ENCODE measurements around the gene SERPINI1. TPM values are rescaled to one million over a fixed set of nuclear protein-coding genes. Genes with fewer than 3 reads are reported as not detected.

Gene SERPINI1
- total RNA-seq, 1 experiment from 2014 or later = 6.4 TPM

DNA sequence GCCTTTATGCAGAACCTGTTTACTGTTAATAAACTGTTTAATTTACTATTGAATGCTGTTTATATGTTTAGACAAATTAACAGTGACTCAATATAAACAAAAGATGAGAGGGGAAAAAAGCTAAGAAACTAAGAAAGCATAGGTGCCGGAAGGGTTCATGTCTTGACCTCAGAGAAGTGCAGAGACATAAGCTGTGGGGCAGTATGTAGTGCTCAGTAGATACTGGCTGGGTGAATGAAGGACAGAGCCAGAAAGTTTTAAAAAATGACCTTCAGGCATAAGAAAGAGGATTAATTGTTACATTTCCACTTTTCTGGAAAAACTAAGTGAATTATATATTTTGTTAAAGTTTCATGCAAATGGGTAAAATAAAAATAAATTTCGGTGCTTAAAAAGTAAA is 14.2 kb downstream of the SERPINI1 start (continued):
- TF ChIP-seq, protein P1, sequence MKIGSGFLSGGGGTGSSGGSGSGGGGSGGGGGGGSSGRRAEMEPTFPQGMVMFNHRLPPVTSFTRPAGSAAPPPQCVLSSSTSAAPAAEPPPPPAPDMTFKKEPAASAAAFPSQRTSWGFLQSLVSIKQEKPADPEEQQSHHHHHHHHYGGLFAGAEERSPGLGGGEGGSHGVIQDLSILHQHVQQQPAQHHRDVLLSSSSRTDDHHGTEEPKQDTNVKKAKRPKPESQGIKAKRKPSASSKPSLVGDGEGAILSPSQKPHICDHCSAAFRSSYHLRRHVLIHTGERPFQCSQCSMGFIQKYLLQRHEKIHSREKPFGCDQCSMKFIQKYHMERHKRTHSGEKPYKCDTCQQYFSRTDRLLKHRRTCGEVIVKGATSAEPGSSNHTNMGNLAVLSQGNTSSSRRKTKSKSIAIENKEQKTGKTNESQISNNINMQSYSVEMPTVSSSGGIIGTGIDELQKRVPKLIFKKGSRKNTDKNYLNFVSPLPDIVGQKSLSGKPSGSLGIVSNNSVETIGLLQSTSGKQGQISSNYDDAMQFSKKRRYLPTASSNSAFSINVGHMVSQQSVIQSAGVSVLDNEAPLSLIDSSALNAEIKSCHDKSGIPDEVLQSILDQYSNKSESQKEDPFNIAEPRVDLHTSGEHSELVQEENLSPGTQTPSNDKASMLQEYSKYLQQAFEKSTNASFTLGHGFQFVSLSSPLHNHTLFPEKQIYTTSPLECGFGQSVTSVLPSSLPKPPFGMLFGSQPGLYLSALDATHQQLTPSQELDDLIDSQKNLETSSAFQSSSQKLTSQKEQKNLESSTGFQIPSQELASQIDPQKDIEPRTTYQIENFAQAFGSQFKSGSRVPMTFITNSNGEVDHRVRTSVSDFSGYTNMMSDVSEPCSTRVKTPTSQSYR (CRISPR knock-in tag; IDR thresholded peaks at IDR 0.05) = no peak
- TF ChIP-seq, protein P2, sequence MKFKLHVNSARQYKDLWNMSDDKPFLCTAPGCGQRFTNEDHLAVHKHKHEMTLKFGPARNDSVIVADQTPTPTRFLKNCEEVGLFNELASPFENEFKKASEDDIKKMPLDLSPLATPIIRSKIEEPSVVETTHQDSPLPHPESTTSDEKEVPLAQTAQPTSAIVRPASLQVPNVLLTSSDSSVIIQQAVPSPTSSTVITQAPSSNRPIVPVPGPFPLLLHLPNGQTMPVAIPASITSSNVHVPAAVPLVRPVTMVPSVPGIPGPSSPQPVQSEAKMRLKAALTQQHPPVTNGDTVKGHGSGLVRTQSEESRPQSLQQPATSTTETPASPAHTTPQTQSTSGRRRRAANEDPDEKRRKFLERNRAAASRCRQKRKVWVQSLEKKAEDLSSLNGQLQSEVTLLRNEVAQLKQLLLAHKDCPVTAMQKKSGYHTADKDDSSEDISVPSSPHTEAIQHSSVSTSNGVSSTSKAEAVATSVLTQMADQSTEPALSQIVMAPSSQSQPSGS (CRISPR knock-in tag; IDR thresholded peaks at IDR 0.05; ENCODE audit: borderline replicate concordance, low read depth) = no peak
- no peak for TF ChIP-seq TP53 (CRISPR knock-in tag; IDR thresholded peaks at IDR 0.05)
- no peak for TF ChIP-seq JUN (CRISPR knock-in tag; IDR thresholded peaks at IDR 0.05)
- TF ChIP-seq SMAD4 (CRISPR knock-in tag; IDR thresholded peaks at IDR 0.05) = no peak
- TF ChIP-seq MYBL2 (CRISPR knock-in tag; IDR thresholded peaks at IDR 0.05) = no peak
- TF ChIP-seq JAZF1 (CRISPR knock-in tag; IDR thresholded peaks at IDR 0.05) = no peak

- CTCF ChIA-PET = interaction anchor here (1.9 kb wide), 1 partner anchor 9 kb away, joined by 14 read pairs; no protein-coding TSS in a partner anchor
Measured at GRCh38 chr3:167750272-167750971, 14.9 kb downstream of the SERPINI1 start.

More at GRCh38 chr3:167750272-167750971, 14.9 kb downstream of the SERPINI1 start:
- TF ChIP-seq ERG (CRISPR knock-in tag; IDR thresholded peaks at IDR 0.05) = no peak
- TF ChIP-seq PRRX2 (CRISPR knock-in tag; IDR thresholded peaks at IDR 0.05) = no peak
- TF ChIP-seq, protein P3, sequence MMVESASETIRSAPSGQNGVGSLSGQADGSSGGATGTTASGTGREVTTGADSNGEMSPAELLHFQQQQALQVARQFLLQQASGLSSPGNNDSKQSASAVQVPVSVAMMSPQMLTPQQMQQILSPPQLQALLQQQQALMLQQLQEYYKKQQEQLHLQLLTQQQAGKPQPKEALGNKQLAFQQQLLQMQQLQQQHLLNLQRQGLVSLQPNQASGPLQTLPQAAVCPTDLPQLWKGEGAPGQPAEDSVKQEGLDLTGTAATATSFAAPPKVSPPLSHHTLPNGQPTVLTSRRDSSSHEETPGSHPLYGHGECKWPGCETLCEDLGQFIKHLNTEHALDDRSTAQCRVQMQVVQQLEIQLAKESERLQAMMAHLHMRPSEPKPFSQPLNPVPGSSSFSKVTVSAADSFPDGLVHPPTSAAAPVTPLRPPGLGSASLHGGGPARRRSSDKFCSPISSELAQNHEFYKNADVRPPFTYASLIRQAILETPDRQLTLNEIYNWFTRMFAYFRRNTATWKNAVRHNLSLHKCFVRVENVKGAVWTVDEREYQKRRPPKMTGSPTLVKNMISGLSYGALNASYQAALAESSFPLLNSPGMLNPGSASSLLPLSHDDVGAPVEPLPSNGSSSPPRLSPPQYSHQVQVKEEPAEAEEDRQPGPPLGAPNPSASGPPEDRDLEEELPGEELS (CRISPR knock-in tag; IDR thresholded peaks at IDR 0.05) = no peak
- no peak for TF ChIP-seq HMGA2 (CRISPR knock-in tag; IDR thresholded peaks at IDR 0.05)
- TF ChIP-seq NFYB (CRISPR knock-in tag; conservative IDR thresholded peaks at IDR 0.05; ENCODE audit: low read depth) = no peak
- TF ChIP-seq, protein P1 (CRISPR knock-in tag; IDR thresholded peaks at IDR 0.05) = no peak
- no peak for TF ChIP-seq ZNF512 (CRISPR knock-in tag; IDR thresholded peaks at IDR 0.05; ENCODE audit: borderline replicate concordance)
- TF ChIP-seq MYBL2 (CRISPR knock-in tag; IDR thresholded peaks at IDR 0.05) = no peak
- TF ChIP-seq KAT7 (CRISPR knock-in tag; IDR thresholded peaks at IDR 0.05; ENCODE audit: borderline replicate concordance) = no peak
- no peak for TF ChIP-seq IRF2 (CRISPR knock-in tag; IDR thresholded peaks at IDR 0.05; ENCODE audit: borderline replicate concordance, low read depth)
- no peak for TF ChIP-seq ZNF263 (CRISPR knock-in tag; IDR thresholded peaks at IDR 0.05; ENCODE audit: low read depth)
- no peak for TF ChIP-seq EMX1 (CRISPR knock-in tag; IDR thresholded peaks at IDR 0.05)
- no peak for TF ChIP-seq MLX (CRISPR knock-in tag; IDR thresholded peaks at IDR 0.05)
- POLR2A ChIA-PET = no interaction called here
- Mint-ChIP-seq H3K36me3 (no peaks in the 10 kb centered on the region), H3K27me3 (ENCODE audit: low read depth) (no peaks in the 10 kb centered on the region), H3K9me3 (no peaks in the 10 kb centered on the region), H3K4me1 (peaks cover 2% of the 10 kb centered on the region; the same call in 1 of the 2 replicates), H3K27ac (no peak overlapping the region), H3K4me3 (no peak overlapping the region)
- ATAC-seq (no peak), DNase-seq (ENCODE audit: low spot score) (no peak)
